Karpas-422 (cell line): Measurements from ENCODE around the gene COL4A2. TPM values are rescaled to one million over a fixed set of nuclear protein-coding genes. Genes with fewer than 3 reads are reported as not detected.

Source experiments
- DNase-seq: peaks from one replicate; pipeline ENCODE4 v3.0.0-alpha.2; 2015
- H2AFZ ChIP-seq: fragments of 200-600 bp; sonication (generic); 2 replicates; pipeline ENCODE4 v1.6.1; 2014; ENCODE audit warnings: antibody characterized with exemption, low read length, mixed read lengths
- H3K27ac ChIP-seq: fragments of 200-600 bp; sonication (generic); 2 replicates; pipeline ENCODE4 v1.5.1; 2014; ENCODE audit warnings: mild to moderate bottlenecking, low read length, moderate library complexity
- H3K27me3 ChIP-seq: fragments of 200-600 bp; sonication (generic); 2 replicates; pipeline ENCODE4 v1.6.1; 2014; ENCODE audit warnings: low read length, mixed read lengths
- H3K36me3 ChIP-seq: fragments of 200-600 bp; sonication (generic); 2 replicates; pipeline ENCODE4 v1.6.1; 2014; ENCODE audit warnings: low read length, mixed read lengths; ENCODE audit not compliant: insufficient read depth
- H3K4me1 ChIP-seq: fragments of 200-600 bp; sonication (generic); 2 replicates; pipeline ENCODE4 v1.6.1; 2014; ENCODE audit warnings: mild to moderate bottlenecking, low read length, mixed read lengths
- H3K4me2 ChIP-seq: fragments of 200-600 bp; sonication (generic); 2 replicates; pipeline ENCODE4 v1.6.1; 2014; ENCODE audit warnings: low read length, low read depth, mild to moderate bottlenecking; ENCODE audit not compliant: poor library complexity, severe bottlenecking
- H3K4me3 ChIP-seq: fragments of 200-600 bp; sonication (generic); 2 replicates; pipeline ENCODE4 v1.5.1; 2014; ENCODE audit warnings: mild to moderate bottlenecking, antibody characterized with exemption, low read length, mixed read lengths
- H3K79me2 ChIP-seq: fragments of 200-600 bp; sonication (generic); 2 replicates; pipeline ENCODE4 v1.6.1; 2014; ENCODE audit warnings: mild to moderate bottlenecking, low read length, mixed read lengths
- H3K9ac ChIP-seq: fragments of 200-600 bp; sonication (generic); 2 replicates; pipeline ENCODE4 v1.6.0; 2014; ENCODE audit warnings: low read length
- H3K9me2 ChIP-seq: fragments of 200-600 bp; sonication (generic), shearing (Covaris generic); replicated peaks from 2 replicates; pipeline ENCODE4 v1.6.0; 2014; ENCODE audit warnings: mild to moderate bottlenecking, low read length, moderate library complexity; ENCODE audit not compliant: insufficient read depth
- H3K9me3 ChIP-seq: fragments of 300-700, 200-600 bp; sonication (generic); 2 replicates; pipeline ENCODE4 v1.6.1; 2014; ENCODE audit warnings: low read length, mixed read lengths
- H4K20me1 ChIP-seq: fragments of 200-600 bp; sonication (generic); 2 replicates; pipeline ENCODE4 v1.6.1; 2014; ENCODE audit warnings: mild to moderate bottlenecking, antibody characterized with exemption, low read length, low read depth; ENCODE audit not compliant: insufficient read depth
- total RNA-seq: library from RNA; depleted of rRNA; stranded (reverse); fragments of >200 nt; shearing (Covaris generic); gene quantifications from 2 replicates; pipeline ENCODE4 v1.2.3, GENCODE V29; 2014; ENCODE audit warnings: low replicate concordance

COL4A2 gene
- total RNA-seq, 1 experiment from 2014 or later = not detected

DNA sequence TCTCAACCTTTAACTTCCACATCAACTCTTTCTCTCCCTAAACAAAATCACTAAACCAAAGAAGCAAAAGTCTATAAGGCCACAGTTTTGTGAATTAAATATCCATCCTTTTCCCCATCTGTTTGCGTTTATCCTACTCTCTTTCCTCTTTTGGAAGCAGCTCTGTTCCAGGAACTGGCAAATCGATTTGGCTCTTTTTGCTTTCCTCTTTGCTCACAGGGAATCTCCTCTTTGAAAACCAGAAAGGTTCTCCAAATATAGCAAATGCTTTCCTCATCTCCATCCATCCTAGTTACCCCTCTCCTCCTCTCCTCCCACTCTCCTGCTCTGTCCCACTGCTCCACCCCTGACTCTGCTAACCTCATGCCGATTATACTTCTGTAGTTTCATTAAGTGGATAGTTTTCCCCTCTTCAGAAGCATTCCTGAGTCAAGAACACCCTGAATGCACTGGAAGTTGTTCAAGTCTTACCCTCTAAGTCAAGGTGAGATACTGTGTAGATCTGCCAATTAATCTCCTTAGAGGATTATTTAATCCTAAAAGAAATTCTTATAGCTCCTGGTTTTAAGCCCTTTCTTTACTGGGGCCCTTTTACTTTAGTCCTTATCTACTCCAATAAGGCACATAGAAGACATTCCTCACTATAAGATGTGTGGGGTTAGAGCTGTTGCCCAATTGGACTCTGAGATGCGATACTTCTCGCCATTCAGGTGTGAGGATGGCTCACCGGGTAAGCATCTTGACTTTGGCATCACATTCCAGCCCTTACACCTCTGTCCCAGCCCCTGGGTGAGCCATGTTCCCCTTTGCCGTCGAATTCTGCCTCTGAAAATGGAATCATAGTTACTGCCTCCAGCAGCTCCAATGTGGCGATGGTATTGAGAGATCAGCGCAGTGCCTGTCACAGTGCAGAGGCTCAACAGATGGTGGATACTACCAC is 67.6 kb downstream of the COL4A2 start:
- H3K9me3 ChIP-seq = no peaks in the 10 kb centered on the region
- H3K79me2 ChIP-seq = no peaks in the 10 kb centered on the region
- H3K9me2 ChIP-seq = no peaks in the 10 kb centered on the region
- no peaks in the 10 kb centered on the region for H3K27me3 ChIP-seq
- no peaks in the 10 kb centered on the region for H3K36me3 ChIP-seq
- DNase-seq = no peak
- H4K20me1 ChIP-seq = no peaks in the 10 kb centered on the region
- no peak overlapping the region for H3K27ac ChIP-seq
- no peak overlapping the region for H3K4me2 ChIP-seq
- no peak overlapping the region for H2AFZ ChIP-seq
- H3K4me1 ChIP-seq = no peaks in the 10 kb centered on the region
- H3K9ac ChIP-seq = no peak overlapping the region
- no peak overlapping the region for H3K4me3 ChIP-seq

GRCh38 chr13:110376120-110376519 is 69.0 kb downstream of the COL4A2 start:
- Histone ChIP-seq H2AFZ (no peak overlapping the region), H3K9ac (no peak overlapping the region), H3K4me1 (no peaks in the 10 kb centered on the region), H3K27me3 (no peaks in the 10 kb centered on the region), H4K20me1 (no peaks in the 10 kb centered on the region), H3K9me3 (no peaks in the 10 kb centered on the region), H3K9me2 (no peaks in the 10 kb centered on the region), H3K79me2 (no peaks in the 10 kb centered on the region), H3K4me2 (no peak overlapping the region), H3K4me3 (no peak overlapping the region), H3K27ac (no peak overlapping the region), H3K36me3 (no peaks in the 10 kb centered on the region)
- DNase-seq = no peak

DNA sequence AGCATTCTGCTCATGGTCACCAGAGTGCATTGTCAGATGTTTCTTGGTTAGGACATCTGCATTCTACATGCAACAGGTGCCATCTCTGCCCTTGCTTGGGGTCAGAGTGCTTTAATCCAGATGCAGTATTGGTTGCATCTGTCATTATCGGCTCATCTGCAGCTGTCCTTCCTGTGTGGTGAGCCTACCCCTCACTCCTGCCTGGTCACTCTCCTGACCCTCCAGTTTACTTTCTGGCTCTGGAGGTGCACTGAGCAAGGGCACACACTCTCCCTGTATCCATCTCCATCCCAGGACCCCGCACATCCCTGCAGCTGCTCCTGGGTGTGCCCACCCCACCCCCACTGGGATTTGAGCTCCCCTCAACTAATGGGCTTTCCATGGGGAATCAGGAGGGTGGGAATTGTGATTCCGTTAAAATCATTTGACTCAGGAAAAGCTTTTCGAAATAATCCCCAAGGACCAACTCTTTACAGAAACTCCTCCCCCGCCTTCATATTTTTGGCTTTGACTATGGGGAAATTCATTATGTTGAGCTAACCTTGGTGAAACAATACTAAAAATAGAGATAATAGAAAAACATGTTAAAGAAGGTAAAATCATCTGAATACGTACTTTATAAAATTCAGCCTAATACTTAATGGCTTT is 70.2 kb downstream of the COL4A2 start:
- Histone ChIP-seq H3K4me1 (no peaks in the 10 kb centered on the region), H3K9me3 (no peaks in the 10 kb centered on the region), H3K4me3 (no peak overlapping the region), H2AFZ (no peak overlapping the region), H4K20me1 (no peaks in the 10 kb centered on the region), H3K27ac (no peak overlapping the region), H3K4me2 (no peak overlapping the region), H3K36me3 (no peaks in the 10 kb centered on the region), H3K79me2 (no peaks in the 10 kb centered on the region), H3K27me3 (no peaks in the 10 kb centered on the region), H3K9me2 (no peaks in the 10 kb centered on the region), H3K9ac (no peak overlapping the region)
- DNase-seq = no peak

DNA sequence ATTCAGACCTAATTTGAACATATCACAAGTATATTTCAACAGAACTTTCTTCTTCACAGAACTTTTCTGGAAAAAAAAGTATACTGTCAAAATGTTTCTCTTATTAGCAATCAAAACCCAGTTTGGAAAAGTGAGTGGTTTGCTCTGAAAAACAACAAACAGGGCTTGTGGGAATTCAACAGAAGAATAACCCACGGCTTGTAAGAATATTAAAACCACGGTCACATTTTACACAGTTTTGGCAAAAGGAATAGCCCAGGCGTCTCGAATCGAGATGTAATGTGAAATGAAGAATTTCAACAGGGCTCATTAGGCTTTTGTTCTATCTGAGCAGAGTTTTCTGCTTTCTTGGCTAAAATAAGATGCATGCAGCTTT is 70.7 kb downstream of the COL4A2 start:
- H3K27me3 ChIP-seq = no peaks in the 10 kb centered on the region
- H3K9me3 ChIP-seq = no peaks in the 10 kb centered on the region
- no peak overlapping the region for H3K4me3 ChIP-seq
- no peak overlapping the region for H3K9ac ChIP-seq
- no peaks in the 10 kb centered on the region for H4K20me1 ChIP-seq
- no peak for DNase-seq
- H3K36me3 ChIP-seq = no peaks in the 10 kb centered on the region
- no peak overlapping the region for H3K27ac ChIP-seq
- no peaks in the 10 kb centered on the region for H3K4me1 ChIP-seq
- no peak overlapping the region for H3K4me2 ChIP-seq
- no peaks in the 10 kb centered on the region for H3K9me2 ChIP-seq
- H3K79me2 ChIP-seq = no peaks in the 10 kb centered on the region
- no peak overlapping the region for H2AFZ ChIP-seq

DNA sequence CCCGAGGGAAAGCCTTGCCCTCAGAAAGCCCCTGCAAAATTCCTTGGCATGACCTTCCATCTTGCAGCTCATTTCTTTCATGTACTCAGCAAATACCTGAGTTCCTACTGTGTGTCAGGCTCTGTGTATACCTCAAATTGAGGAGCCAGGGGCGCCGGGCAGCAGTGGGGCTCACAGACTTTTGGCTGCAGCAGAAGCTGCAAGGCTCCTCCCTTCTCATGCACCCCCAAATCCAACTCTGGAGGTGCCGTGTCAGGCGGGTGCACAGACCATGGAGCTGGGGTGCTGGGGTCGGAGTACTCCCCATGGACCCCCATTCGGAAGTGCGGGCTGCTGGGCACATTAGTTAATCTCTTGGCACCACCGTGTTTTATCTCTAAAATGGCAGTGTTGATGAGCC is 72.3 kb downstream of the COL4A2 start:
- H3K9ac ChIP-seq = no peak overlapping the region
- H3K79me2 ChIP-seq = no peaks in the 10 kb centered on the region
- no peaks in the 10 kb centered on the region for H3K9me2 ChIP-seq
- H3K4me2 ChIP-seq = no peak overlapping the region
- H3K27ac ChIP-seq = no peak overlapping the region
- H3K27me3 ChIP-seq = no peaks in the 10 kb centered on the region
- no peaks in the 10 kb centered on the region for H3K4me1 ChIP-seq
- H3K9me3 ChIP-seq = no peaks in the 10 kb centered on the region
- no peaks in the 10 kb centered on the region for H3K36me3 ChIP-seq
- no peak overlapping the region for H3K4me3 ChIP-seq
- H2AFZ ChIP-seq = no peak overlapping the region
- DNase-seq = no peak
- no peaks in the 10 kb centered on the region for H4K20me1 ChIP-seq

- DNase-seq = no peak
- H3K9me2 ChIP-seq = no peaks in the 10 kb centered on the region
- H3K9me3 ChIP-seq = no peaks in the 10 kb centered on the region
- no peaks in the 10 kb centered on the region for H3K79me2 ChIP-seq
- H4K20me1 ChIP-seq = no peaks in the 10 kb centered on the region
- no peak overlapping the region for H2AFZ ChIP-seq
- no peaks in the 10 kb centered on the region for H3K36me3 ChIP-seq
- no peak overlapping the region for H3K9ac ChIP-seq
- H3K4me1 ChIP-seq = no peaks in the 10 kb centered on the region
- H3K27ac ChIP-seq = no peak overlapping the region
- H3K4me3 ChIP-seq = no peak overlapping the region
- no peak overlapping the region for H3K4me2 ChIP-seq
- H3K27me3 ChIP-seq = no peaks in the 10 kb centered on the region
Measured at GRCh38 chr13:110379905-110380341, 72.8 kb downstream of the COL4A2 start.

DNA sequence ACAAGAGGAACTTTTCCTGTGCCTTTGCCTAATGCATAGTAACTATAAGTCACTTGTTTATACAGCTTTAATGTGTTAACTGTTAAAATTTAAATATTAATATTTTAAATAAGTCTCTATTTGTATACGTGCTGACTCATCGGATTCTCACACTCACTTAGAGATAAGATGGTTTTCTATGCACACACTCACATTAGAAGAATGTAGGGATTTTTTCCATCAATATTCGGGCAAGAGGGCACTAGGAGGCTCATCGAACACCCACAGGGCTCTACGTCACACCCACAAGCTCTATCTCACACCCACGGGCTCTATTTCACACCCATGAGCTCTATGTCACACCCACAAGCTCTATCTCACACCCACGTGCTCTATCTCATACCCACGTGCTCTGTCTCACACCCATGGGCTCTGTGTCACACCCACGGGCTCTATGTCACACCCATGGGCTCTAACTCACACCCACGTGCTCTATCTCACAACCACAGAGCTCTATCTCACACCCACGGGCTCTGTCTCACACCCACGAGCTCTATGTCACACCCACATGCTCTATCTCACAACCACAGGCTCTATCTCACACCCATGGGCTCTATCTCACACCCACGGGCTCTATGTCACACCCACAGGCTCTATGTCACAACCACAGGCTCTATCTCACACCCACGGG is 73.4 kb downstream of the COL4A2 start:
- no peak overlapping the region for H3K9ac ChIP-seq
- no peak overlapping the region for H3K4me2 ChIP-seq
- no peaks in the 10 kb centered on the region for H3K79me2 ChIP-seq
- H3K27ac ChIP-seq = no peak overlapping the region
- no peaks in the 10 kb centered on the region for H3K36me3 ChIP-seq
- DNase-seq = no peak
- no peak overlapping the region for H3K4me3 ChIP-seq
- no peaks in the 10 kb centered on the region for H4K20me1 ChIP-seq
- no peak overlapping the region for H2AFZ ChIP-seq
- no peaks in the 10 kb centered on the region for H3K4me1 ChIP-seq
- no peaks in the 10 kb centered on the region for H3K27me3 ChIP-seq
- H3K9me3 ChIP-seq = no peaks in the 10 kb centered on the region
- H3K9me2 ChIP-seq = no peaks in the 10 kb centered on the region

DNA sequence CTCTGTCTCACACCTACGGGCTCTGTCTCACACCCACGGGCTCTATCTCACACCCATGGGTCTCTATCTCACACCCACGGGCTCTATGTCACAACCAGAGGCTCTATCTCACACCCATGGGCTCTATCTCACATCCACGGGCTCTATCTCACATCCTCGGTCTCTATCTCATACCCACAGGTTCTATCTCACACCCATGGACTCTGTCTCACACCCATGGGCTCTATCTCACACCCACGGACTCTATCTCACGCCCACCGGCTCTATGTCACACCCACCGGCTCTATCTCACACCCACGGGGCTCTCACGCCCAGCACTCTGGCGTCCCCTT is 73.9 kb downstream of the COL4A2 start:
- H3K4me2 ChIP-seq = no peak overlapping the region
- no peaks in the 10 kb centered on the region for H3K36me3 ChIP-seq
- H2AFZ ChIP-seq = no peak overlapping the region

More for the DNA sequence above, 73.9 kb downstream of the COL4A2 start:
- no peak overlapping the region for H3K9ac ChIP-seq
- H3K4me3 ChIP-seq = no peak overlapping the region
- no peak overlapping the region for H3K27ac ChIP-seq
- H3K9me3 ChIP-seq = peaks cover 2% of the 10 kb centered on the region; the same call in 1 of the 2 replicates
- H3K9me2 ChIP-seq = no peaks in the 10 kb centered on the region
- no peaks in the 10 kb centered on the region for H3K27me3 ChIP-seq
- no peaks in the 10 kb centered on the region for H4K20me1 ChIP-seq
- H3K79me2 ChIP-seq = no peaks in the 10 kb centered on the region
- H3K4me1 ChIP-seq = no peaks in the 10 kb centered on the region
- no peak for DNase-seq
